GM18508 (cell line): ENCODE measurements around the gene KLHL14.

ENCODE experiments used
- ATAC-seq: cut with Tn5 transposase; IDR thresholded peaks from one replicate; pipeline ENCODE4 v1.9.1; 2021; ENCODE audit warnings: moderate number of reproducible peaks; ENCODE audit not compliant: insufficient read depth, unreplicated experiment

KLHL14 gene

GRCh38 chr18:32724071-32724749, 48.6 kb downstream of the KLHL14 start:
- no peak for ATAC-seq

- ATAC-seq = no peak
These were observed 50.5 kb downstream of the KLHL14 start for GRCh38 chr18:32722279-32722678.

DNA sequence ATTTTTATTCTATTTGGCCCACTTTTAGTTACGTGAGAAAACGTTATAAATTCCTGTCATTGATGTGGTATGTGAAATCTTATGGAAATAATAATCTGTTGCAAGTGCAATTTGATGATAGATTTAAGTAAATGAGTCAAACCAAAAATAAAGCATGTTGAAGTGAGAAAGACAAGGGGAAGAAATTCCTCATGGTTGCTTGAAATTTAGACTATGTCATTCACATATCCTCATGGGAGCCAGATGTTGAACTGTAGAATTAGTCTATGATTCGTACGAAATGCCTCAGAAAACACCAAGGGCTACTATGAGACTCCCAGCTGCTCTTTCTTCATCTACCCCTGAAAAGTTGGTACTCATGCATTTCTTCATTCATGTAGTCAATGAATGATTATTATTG, 55.7 kb downstream of the KLHL14 start:
- no peak for ATAC-seq

- peak; percentile 92 for ATAC-seq
These were observed 58.2 kb downstream of the KLHL14 start for GRCh38 chr18:32714571-32715148.

GRCh38 chr18:32712860-32713259, 60.0 kb downstream of the KLHL14 start:
- ATAC-seq = no peak

DNA sequence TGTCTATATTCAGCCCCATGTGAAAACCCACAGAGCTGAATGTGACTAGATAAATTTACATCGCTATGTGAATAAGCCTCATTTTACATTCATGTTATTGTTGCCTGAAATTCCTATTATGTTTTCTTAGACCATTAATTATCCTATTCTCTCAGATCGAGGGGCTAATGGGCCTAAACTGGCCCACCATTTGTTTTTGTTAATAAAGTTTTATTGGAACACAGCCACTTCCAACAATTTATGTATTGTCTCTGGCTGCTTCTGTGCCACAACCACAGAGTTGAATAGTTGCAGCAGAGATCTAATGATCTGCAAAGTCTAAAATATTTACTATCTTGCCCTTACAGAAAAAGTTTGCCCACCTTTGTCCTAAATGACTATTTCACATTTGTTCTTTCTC, 61.0 kb downstream of the KLHL14 start:
- no peak for ATAC-seq

GRCh38 chr18:32707586-32707985, 65.2 kb downstream of the KLHL14 start:
- ATAC-seq = no peak

DNA sequence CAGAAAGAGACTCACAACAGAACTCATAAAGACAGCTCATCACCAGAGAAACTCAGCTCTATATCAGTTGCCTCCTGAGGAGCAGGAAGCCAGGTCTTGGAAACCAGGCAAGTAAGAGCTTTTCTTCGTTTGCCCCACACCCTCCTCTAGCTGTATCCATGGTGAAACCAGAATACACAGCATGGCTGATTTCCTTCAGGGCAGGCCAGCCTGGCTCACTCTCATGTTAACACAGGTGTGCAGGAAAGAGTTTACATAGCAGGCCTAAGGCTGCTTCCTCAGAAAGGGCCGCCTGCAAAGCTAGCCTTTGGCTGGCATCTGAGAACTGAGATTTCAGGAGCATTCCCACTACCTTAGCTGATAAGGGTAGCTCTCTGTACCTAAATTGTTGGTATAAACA, 65.7 kb downstream of the KLHL14 start:
- no peak for ATAC-seq

DNA sequence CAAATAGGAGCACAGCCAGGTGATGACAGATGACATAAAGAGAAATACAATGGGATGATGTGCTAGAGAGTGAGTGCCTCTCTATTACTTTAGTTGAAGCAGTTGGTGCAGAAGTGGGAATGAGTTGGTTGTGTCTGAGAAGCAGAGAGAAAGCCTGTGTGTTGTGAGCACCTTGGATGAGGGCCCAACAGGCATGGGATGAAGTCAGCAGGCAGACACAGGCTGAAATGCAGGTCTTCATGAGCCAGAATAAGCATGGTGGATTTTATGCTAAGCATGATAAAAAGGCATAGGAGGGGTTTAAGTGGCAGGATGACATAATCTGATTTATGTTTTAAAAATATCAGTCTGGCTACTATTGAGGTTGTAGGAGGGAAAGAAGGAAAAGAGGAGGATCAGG, 71.5 kb downstream of the KLHL14 start:
- ATAC-seq = no peak

- no peak for ATAC-seq
These were observed 74.7 kb downstream of the KLHL14 start for GRCh38 chr18:32698153-32698552.

- ATAC-seq = no peak
These were observed 76.4 kb downstream of the KLHL14 start for GRCh38 chr18:32696376-32696775.

DNA sequence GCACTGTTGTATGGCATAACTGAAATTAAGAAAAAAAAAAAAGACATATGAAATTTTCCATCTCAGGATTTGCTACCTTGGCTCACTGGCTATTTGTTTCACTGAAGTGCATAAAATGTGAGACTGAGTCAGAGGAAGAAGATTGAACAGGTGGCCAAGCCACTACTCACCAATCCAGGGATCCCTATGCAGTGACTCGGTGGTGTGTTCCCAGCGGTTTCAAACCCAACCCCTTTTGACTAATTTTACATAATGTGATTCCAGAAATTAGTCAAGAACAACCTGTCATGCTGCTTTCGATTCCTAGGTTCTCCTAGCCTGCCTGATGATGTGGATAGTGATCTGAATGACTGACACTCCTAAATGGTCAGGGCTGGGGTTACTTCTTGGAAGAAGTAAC, 77.3 kb downstream of the KLHL14 start:
- no peak for ATAC-seq

- no peak for ATAC-seq
These were observed 84.0 kb downstream of the KLHL14 start for GRCh38 chr18:32688821-32689220.

DNA sequence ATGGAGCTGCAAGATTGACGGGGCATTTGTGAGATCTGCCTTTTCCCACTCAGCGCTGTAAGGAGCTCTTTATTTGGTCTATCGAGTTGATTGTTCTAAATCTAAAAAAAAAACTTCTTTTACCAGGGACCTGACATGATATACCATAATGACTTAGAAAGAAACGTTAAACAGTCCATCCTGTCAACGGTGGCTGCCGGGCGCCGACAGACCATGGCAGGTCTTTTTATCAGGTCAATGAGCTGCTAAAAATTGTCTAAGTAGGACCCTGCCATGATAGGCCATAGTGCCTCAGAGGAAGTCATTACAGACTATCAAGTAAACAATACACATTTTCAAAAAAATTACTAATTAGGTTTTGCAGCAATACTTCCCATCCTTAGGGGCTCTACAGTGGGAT, 87.9 kb downstream of the KLHL14 start:
- no peak for ATAC-seq

GRCh38 chr18:32684096-32684495, 88.7 kb downstream of the KLHL14 start:
- ATAC-seq = no peak

DNA sequence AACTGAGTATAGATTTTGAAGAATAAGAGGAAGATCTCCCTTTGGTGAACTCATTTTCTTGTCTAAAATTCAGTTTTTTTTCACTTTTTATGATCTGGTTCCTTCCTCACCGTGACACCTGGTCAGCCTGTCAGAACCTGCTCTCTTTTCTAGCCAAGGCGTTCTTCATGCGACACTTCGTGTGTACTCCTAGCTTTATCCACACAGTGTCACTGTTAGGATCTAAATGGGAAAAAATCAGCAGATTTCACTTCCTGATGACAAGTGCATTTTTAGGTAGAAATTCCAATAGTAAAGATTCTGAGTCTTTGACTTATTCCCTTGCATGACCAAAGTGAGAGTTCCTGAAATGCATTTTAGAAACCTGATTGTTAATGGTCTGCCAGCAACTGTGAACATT, 89.8 kb downstream of the KLHL14 start:
- ATAC-seq = no peak

DNA sequence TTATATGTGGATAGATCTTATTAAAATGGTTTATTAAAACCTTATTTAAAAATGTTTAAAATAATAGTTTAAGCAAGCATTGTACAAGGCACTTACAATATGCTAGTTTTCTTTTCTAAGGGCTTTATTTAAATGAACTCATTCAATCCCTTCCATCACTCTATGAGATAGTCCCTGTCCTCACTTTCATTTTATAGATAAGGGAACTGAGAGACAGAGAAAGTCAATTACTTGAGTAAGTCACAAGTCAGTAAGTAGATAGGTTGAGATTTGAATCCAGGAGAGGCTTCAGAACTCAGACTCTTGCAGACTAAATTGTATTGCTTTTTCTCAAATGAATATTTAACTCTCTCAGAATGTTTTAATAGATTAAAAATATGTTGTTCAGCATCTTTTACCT, 95.2 kb downstream of the KLHL14 start:
- no peak for ATAC-seq

DNA sequence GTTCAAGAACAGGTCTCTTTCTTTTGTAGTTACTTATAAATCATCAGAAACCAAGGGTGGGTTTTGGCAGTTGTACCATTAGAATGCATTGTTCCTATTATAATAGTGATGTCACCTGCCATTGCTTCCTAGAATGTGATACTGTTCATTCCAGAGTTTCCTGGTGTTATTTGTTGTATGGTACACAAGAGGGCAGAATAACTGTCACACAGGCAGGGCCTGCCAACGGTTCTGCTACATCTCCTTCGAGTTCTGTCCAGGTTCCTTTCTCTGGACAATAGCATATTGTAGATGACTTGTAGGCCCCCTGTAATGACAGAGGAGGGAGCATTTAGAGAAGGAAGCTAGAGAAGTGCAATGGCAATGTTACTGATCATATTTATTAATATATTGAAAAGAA, 98.3 kb downstream of the KLHL14 start:
- no peak for ATAC-seq

- ATAC-seq = no peak
These were observed 100.4 kb downstream of the KLHL14 start for GRCh38 chr18:32672398-32672797.

- no peak for ATAC-seq
These were observed 102.1 kb downstream of the KLHL14 start for GRCh38 chr18:32670727-32671126.

DNA sequence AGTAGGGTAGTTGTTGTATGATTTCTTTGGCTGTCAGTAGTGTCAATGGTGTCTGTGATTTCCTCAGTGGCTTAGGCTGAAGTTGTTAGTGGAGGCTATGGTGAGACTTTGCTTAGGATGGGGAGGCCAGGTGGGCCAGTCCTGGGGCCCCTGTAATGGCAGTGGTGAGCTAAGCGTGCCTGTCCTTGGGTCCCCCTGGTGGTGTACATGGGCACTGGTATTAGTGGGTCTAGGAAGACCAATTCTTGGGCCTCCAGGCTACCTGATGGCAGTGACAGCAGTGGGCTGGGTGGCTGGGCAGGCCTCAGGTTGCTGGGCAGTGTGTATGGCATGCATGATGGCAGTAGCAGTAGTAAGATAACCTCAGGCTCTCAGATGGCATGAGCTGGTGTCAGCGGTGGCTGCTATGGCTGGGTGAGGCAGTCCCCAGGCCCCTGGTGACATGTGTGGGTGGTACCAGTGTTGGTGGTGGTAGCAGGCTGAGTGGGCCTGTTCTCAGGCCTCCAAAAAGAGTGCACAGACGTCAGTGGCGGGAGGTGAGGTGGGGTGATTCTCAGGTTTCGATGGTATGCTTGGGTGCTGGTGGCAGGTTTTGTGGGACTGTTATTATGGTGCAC, 103.2 kb downstream of the KLHL14 start:
- no peak for ATAC-seq

GRCh38 chr18:32668956-32669355, 103.9 kb downstream of the KLHL14 start:
- no peak for ATAC-seq
